ENCODE data around the gene GPC6.

The GPC6 gene

DNA sequence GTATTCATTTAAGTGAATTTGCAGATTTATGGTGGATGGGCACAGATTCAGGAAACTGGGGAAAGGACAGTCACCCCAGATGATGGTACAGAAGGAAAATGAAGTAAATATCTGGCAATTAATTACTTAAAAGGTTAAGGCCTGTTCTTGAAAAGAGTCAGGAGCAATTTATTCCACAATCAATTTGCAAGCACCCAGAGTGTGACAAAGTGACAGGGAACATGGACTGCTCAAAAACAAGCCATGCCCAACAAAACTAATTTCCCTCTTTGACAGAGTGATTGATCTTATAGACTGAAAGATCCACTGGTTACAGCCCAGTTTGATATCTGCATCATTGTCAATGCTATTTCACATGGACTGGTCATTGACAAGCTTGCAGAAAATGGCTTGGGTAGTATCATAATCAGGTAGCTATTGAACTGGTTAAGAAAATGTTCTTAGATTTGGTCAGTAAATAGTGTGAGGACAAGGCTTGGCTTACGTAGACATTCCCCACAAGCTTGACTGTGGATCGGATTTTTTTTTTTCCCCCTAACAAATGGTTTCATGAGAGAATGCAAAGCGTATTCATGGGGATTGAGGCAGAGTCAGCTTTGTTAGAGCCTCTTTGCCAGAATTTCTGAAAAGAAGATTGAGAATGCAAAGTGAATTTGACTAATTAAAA is 584.6 kb downstream of the GPC6 start:
- Histone ChIP-seq H3K9me3 (ENCODE audit: insufficient read depth, low read length) (no peaks in the 10 kb centered on the region), H3K4me1 (ENCODE audit: low read length) (no peaks in the 10 kb centered on the region), H3K36me3 (replicated peaks; ENCODE audit: low read depth, low read length) (no peaks in the 10 kb centered on the region), H3K9ac (ENCODE audit: low read length) (no peak overlapping the region), H3K79me2 (ENCODE audit: low read length) (no peaks in the 10 kb centered on the region), H3K27me3 (ENCODE audit: low read depth, low read length) (peaks cover 20% of the 10 kb centered on the region; the same call in 1 of the 2 replicates), H3K4me3 (ENCODE audit: low read length) (no peak overlapping the region), H4K20me1 (ENCODE audit: insufficient read depth, low read length) (no peaks in the 10 kb centered on the region), H3K4me2 (ENCODE audit: low read length) (no peak overlapping the region), H3K27ac (ENCODE audit: low read length) (no peak overlapping the region), H2AFZ (ENCODE audit: low read depth, low read length) (no peak overlapping the region)
- TF ChIP-seq, protein P1, sequence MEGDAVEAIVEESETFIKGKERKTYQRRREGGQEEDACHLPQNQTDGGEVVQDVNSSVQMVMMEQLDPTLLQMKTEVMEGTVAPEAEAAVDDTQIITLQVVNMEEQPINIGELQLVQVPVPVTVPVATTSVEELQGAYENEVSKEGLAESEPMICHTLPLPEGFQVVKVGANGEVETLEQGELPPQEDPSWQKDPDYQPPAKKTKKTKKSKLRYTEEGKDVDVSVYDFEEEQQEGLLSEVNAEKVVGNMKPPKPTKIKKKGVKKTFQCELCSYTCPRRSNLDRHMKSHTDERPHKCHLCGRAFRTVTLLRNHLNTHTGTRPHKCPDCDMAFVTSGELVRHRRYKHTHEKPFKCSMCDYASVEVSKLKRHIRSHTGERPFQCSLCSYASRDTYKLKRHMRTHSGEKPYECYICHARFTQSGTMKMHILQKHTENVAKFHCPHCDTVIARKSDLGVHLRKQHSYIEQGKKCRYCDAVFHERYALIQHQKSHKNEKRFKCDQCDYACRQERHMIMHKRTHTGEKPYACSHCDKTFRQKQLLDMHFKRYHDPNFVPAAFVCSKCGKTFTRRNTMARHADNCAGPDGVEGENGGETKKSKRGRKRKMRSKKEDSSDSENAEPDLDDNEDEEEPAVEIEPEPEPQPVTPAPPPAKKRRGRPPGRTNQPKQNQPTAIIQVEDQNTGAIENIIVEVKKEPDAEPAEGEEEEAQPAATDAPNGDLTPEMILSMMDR (IDR thresholded peaks at IDR 0.05; ENCODE audit: low read depth, low read length): no peak
- no peak for TF ChIP-seq EZH2phosphoT487 (IDR thresholded peaks at IDR 0.05; ENCODE audit: low read depth)

GRCh38 chr13:93811738-93812112 is 585.1 kb downstream of the GPC6 start:
- H3K4me3 ChIP-seq (ENCODE audit: low read length): no peak overlapping the region
- H3K9me3 ChIP-seq (ENCODE audit: insufficient read depth, low read length): no peaks in the 10 kb centered on the region
- H3K79me2 ChIP-seq (ENCODE audit: low read length): no peaks in the 10 kb centered on the region

GRCh38 chr13:93814658-93815057 is 588.1 kb downstream of the GPC6 start:
- Histone ChIP-seq H3K9me3 (ENCODE audit: insufficient read depth, low read length) (no peaks in the 10 kb centered on the region), H3K27me3 (ENCODE audit: low read depth, low read length) (peaks cover 14% of the 10 kb centered on the region), H3K4me2 (ENCODE audit: low read length) (no peak overlapping the region), H3K4me1 (ENCODE audit: low read length) (no peaks in the 10 kb centered on the region), H3K36me3 (replicated peaks; ENCODE audit: low read depth, low read length) (no peaks in the 10 kb centered on the region), H3K9ac (ENCODE audit: low read length) (no peak overlapping the region), H3K79me2 (ENCODE audit: low read length) (no peaks in the 10 kb centered on the region), H3K27ac (ENCODE audit: low read length) (no peak overlapping the region), H3K4me3 (ENCODE audit: low read length) (no peak overlapping the region), H4K20me1 (ENCODE audit: insufficient read depth, low read length) (no peaks in the 10 kb centered on the region), H2AFZ (ENCODE audit: low read depth, low read length) (no peak overlapping the region)
- TF ChIP-seq, protein P1 (IDR thresholded peaks at IDR 0.05; ENCODE audit: low read depth, low read length): no peak
- no peak for TF ChIP-seq EZH2phosphoT487 (IDR thresholded peaks at IDR 0.05; ENCODE audit: low read depth)

More at GRCh38 chr13:93811738-93812112, 585.1 kb downstream of the GPC6 start:
- H3K27ac ChIP-seq (ENCODE audit: low read length): no peak overlapping the region
- no peaks in the 10 kb centered on the region for H4K20me1 ChIP-seq (ENCODE audit: insufficient read depth, low read length)
- no peak for TF ChIP-seq EZH2phosphoT487 (IDR thresholded peaks at IDR 0.05; ENCODE audit: low read depth)
- TF ChIP-seq, protein P1 (IDR thresholded peaks at IDR 0.05; ENCODE audit: low read depth, low read length): no peak
- no peak overlapping the region for H3K9ac ChIP-seq (ENCODE audit: low read length)
- H3K27me3 ChIP-seq (ENCODE audit: low read depth, low read length): peaks cover 19% of the 10 kb centered on the region
- no peaks in the 10 kb centered on the region for H3K36me3 ChIP-seq (replicated peaks; ENCODE audit: low read depth, low read length)
- no peak overlapping the region for H3K4me2 ChIP-seq (ENCODE audit: low read length)
- no peaks in the 10 kb centered on the region for H3K4me1 ChIP-seq (ENCODE audit: low read length)
- H2AFZ ChIP-seq (ENCODE audit: low read depth, low read length): no peak overlapping the region

DNA sequence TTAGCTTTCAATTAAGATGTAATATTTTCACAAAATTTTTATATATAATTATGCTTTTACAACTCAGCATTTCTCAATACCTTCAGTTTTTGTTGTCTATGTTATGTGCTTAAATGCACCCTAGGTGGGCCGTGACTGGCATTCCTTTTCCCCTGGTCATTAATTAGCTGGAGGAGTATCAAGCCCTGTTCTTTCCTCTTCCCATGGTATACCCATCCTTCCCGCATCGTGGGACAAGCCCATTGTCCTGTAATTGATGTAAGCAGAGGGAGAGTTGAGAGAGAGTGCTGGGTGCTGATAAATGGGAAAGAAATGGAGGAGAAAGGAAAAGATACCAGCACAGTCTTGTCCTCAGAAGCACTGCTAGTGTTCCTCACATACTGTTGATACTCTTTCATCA is 591.7 kb downstream of the GPC6 start:
- no peak for TF ChIP-seq EZH2phosphoT487 (IDR thresholded peaks at IDR 0.05; ENCODE audit: low read depth)
- TF ChIP-seq, protein P1 (IDR thresholded peaks at IDR 0.05; ENCODE audit: low read depth, low read length): no peak
- Histone ChIP-seq H3K79me2 (ENCODE audit: low read length) (no peaks in the 10 kb centered on the region), H3K4me1 (ENCODE audit: low read length) (no peaks in the 10 kb centered on the region), H2AFZ (ENCODE audit: low read depth, low read length) (no peak overlapping the region), H3K9me3 (ENCODE audit: insufficient read depth, low read length) (no peaks in the 10 kb centered on the region), H3K27me3 (ENCODE audit: low read depth, low read length) (peaks cover 3% of the 10 kb centered on the region; the same call in 1 of the 2 replicates), H3K27ac (ENCODE audit: low read length) (no peak overlapping the region), H3K4me2 (ENCODE audit: low read length) (no peak overlapping the region), H3K36me3 (replicated peaks; ENCODE audit: low read depth, low read length) (no peaks in the 10 kb centered on the region), H4K20me1 (ENCODE audit: insufficient read depth, low read length) (no peaks in the 10 kb centered on the region), H3K9ac (ENCODE audit: low read length) (no peak overlapping the region), H3K4me3 (ENCODE audit: low read length) (no peak overlapping the region)
